Calu3 (cell line): ENCODE measurements around the gene DLGAP4. TPM values are rescaled to one million over a fixed set of nuclear protein-coding genes. Genes with fewer than 3 reads are reported as not detected.
"Not testable (repeated sequence)": the region's sequence is repeated elsewhere in the genome, so short reads cannot be mapped to it uniquely, and the experiment has no call there.

ENCODE experiments used
- BruUV-seq: library from RNA; stranded (reverse); fragments of 400-500 nt; replicated peaks from 2 replicates; lab custom pipeline; 2021; lab: Mats Ljungman, UMichigan
- CTCF ChIA-PET: fragments of 300-600 bp; sonication (Branson Sonifier 250); formaldehyde crosslinking; loops from one replicate; lab custom pipeline; 2022; ENCODE audit warnings: antibody characterized with exemption; lab: Charles Lee
- DNase-seq: peaks from one replicate; pipeline ENCODE4 v3.0.0; 2022
- H3K27ac Mint-ChIP-seq: one replicate; pipeline ENCODE4 v1.8.0; 2022; ENCODE audit warnings: mixed read lengths; ENCODE audit not compliant: unreplicated experiment
- H3K27me3 Mint-ChIP-seq: one replicate; pipeline ENCODE4 v1.8.0; 2022; ENCODE audit warnings: mixed read lengths; ENCODE audit not compliant: unreplicated experiment
- H3K36me3 Mint-ChIP-seq: one replicate; pipeline ENCODE4 v1.8.0; 2022; ENCODE audit warnings: mild to moderate bottlenecking, moderate library complexity, mixed read lengths; ENCODE audit not compliant: insufficient read depth, unreplicated experiment
- H3K4me1 Mint-ChIP-seq: one replicate; pipeline ENCODE4 v1.8.0; 2022; ENCODE audit warnings: mild to moderate bottlenecking, low read depth, mixed read lengths; ENCODE audit not compliant: unreplicated experiment
- H3K4me3 Mint-ChIP-seq: one replicate; pipeline ENCODE4 v1.8.0; 2022; ENCODE audit warnings: mild to moderate bottlenecking, low read depth, moderate library complexity, mixed read lengths; ENCODE audit not compliant: unreplicated experiment
- H3K9me3 Mint-ChIP-seq: one replicate; pipeline ENCODE4 v1.8.0; 2022; ENCODE audit warnings: low read depth, mixed read lengths; ENCODE audit not compliant: unreplicated experiment
- intact Hi-C: fragments of 100-400 bp; cut with micrococcal nuclease; formaldehyde crosslinking; loops from one replicate; pipeline ENCODE4 v1.10.0; 2022; ENCODE audit not compliant: unreplicated experiment
- total RNA-seq: library from RNA; stranded (reverse); gene quantifications from 2 replicates; pipeline ENCODE4 v1.2.3, GENCODE V29; 2022
- TF ChIP-seq, protein P1 (sequence below): fragments of 200-600 bp; IDR thresholded peaks from one replicate; pipeline ENCODE4 v1.8.0; 2022; ENCODE audit warnings: antibody characterized with exemption; ENCODE audit not compliant: unreplicated experiment

DLGAP4 gene
- total RNA-seq, 1 experiment from 2014 or later: 66.4 TPM

- CTCF ChIA-PET: interaction anchor here (0.6 to 1.0 kb wide), 4 partner anchors 22 to 200 kb away, joined by 3 to 6 read pairs (median 4); partner anchors contain the start of gene RAB5IF
- no peak overlapping the region for H3K4me3 Mint-ChIP-seq
- intact Hi-C loops: no loop called here
- H3K9me3 Mint-ChIP-seq: no peaks in the 10 kb centered on the region
- H3K27me3 Mint-ChIP-seq: no peaks in the 10 kb centered on the region
- H3K36me3 Mint-ChIP-seq: peaks cover 11% of the 10 kb centered on the region
- no TSS peak for BruUV-seq
- DNase-seq: no peak
- TF ChIP-seq, protein P1, sequence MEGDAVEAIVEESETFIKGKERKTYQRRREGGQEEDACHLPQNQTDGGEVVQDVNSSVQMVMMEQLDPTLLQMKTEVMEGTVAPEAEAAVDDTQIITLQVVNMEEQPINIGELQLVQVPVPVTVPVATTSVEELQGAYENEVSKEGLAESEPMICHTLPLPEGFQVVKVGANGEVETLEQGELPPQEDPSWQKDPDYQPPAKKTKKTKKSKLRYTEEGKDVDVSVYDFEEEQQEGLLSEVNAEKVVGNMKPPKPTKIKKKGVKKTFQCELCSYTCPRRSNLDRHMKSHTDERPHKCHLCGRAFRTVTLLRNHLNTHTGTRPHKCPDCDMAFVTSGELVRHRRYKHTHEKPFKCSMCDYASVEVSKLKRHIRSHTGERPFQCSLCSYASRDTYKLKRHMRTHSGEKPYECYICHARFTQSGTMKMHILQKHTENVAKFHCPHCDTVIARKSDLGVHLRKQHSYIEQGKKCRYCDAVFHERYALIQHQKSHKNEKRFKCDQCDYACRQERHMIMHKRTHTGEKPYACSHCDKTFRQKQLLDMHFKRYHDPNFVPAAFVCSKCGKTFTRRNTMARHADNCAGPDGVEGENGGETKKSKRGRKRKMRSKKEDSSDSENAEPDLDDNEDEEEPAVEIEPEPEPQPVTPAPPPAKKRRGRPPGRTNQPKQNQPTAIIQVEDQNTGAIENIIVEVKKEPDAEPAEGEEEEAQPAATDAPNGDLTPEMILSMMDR: no peak
- H3K27ac Mint-ChIP-seq: no peak overlapping the region
- peaks cover 60% of the 10 kb centered on the region for H3K4me1 Mint-ChIP-seq
Measured at GRCh38 chr20:36473164-36473563, 167.0 kb downstream of the DLGAP4 start.

DNA sequence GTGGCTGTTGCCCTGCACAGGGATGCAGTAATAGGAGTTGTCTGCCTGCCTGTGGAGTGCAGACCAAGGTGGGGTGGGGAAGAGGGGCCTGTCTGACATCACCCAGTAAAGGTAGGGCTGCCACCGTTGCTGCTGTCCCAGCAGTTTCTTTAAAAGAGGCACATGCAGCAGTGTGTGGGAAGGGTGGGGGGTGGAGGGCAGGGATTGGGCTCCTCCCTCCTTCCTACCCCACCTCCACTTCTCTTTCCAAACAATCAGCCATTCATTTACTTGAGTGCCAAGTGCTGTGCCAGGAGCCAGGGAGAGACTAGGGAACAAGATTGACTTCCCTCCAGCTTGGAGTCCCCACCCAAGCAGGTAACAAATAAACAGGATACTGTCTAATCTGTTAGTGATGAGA lies 168.4 kb downstream of the DLGAP4 start:
- DNase-seq: peak; percentile 29
- Mint-ChIP-seq H3K4me1 (peaks cover 46% of the 10 kb centered on the region), H3K27ac (no peak overlapping the region), H3K27me3 (no peaks in the 10 kb centered on the region), H3K4me3 (no peak overlapping the region), H3K36me3 (peaks cover 11% of the 10 kb centered on the region), H3K9me3 (no peaks in the 10 kb centered on the region)
- BruUV-seq: no TSS peak
- TF ChIP-seq, protein P1: no peak
- CTCF ChIA-PET: interaction anchor here (1.0 kb wide), 2 partner anchors 9 to 214 kb away, joined by 3 to 7 read pairs; no protein-coding TSS in a partner anchor
- intact Hi-C loops: no loop called here

DNA sequence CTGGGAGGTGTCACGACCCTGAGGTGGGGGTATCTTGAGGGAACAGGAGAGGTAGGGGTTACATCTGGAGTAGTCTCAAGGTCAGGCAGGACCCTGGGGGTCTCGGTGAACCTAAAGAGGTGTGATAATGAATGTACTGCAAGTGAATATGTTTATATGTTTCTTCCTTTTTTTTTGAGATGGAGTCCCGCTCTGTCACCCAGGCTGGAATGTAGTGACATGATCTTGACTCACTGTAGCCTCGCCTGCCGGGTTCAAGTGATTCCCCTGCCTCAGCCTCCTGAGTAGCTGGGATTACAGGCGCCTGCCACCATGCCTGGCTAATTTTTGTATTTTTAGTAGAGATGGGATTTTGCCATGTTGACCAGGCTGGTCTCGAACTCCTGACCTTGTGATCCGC lies 168.9 kb downstream of the DLGAP4 start:
- H3K27me3 Mint-ChIP-seq, intact Hi-C loops, DNase-seq, H3K4me3 Mint-ChIP-seq, H3K27ac Mint-ChIP-seq, H3K9me3 Mint-ChIP-seq, BruUV-seq: not testable (repeated sequence)
- peaks cover 11% of the 10 kb centered on the region for H3K36me3 Mint-ChIP-seq
- CTCF ChIA-PET: interaction anchor here (1.0 kb wide), 2 partner anchors 10 to 214 kb away, joined by 3 to 7 read pairs; no protein-coding TSS in a partner anchor
- H3K4me1 Mint-ChIP-seq: peaks cover 41% of the 10 kb centered on the region

GRCh38 chr20:36477475-36477874 lies 171.3 kb downstream of the DLGAP4 start:
- H3K9me3 Mint-ChIP-seq: no peaks in the 10 kb centered on the region
- no peaks in the 10 kb centered on the region for H3K27me3 Mint-ChIP-seq
- peaks cover 28% of the 10 kb centered on the region for H3K4me1 Mint-ChIP-seq
- no TSS peak for BruUV-seq
- H3K4me3 Mint-ChIP-seq: no peak overlapping the region
- DNase-seq: no peak
- peaks cover 11% of the 10 kb centered on the region for H3K36me3 Mint-ChIP-seq
- TF ChIP-seq, protein P1: no peak
- intact Hi-C loops: no loop called here
- H3K27ac Mint-ChIP-seq: no peak overlapping the region
- CTCF ChIA-PET: no interaction called here
